RPMI7951 (cell line): ENCODE results near the gene RGPD3. TPM values are rescaled to one million over a fixed set of nuclear protein-coding genes. Genes with fewer than 3 reads are reported as not detected.
"Not testable (repeated sequence)": the region's sequence is repeated elsewhere in the genome, so short reads cannot be mapped to it uniquely, and the experiment has no call there.

Source experiments
- DNase-seq: peaks from one replicate; pipeline ENCODE4 v3.0.0-alpha.2; 2012; ENCODE audit warnings: low read depth
- total RNA-seq: library from RNA; depleted of rRNA; stranded (reverse); fragments of >200 nt; shearing (Covaris generic); gene quantifications from 2 replicates; pipeline ENCODE4 v1.2.3, GENCODE V29; 2014

RGPD3 gene
- total RNA-seq, 1 experiment from 2014 or later: 0.12 TPM

DNA sequence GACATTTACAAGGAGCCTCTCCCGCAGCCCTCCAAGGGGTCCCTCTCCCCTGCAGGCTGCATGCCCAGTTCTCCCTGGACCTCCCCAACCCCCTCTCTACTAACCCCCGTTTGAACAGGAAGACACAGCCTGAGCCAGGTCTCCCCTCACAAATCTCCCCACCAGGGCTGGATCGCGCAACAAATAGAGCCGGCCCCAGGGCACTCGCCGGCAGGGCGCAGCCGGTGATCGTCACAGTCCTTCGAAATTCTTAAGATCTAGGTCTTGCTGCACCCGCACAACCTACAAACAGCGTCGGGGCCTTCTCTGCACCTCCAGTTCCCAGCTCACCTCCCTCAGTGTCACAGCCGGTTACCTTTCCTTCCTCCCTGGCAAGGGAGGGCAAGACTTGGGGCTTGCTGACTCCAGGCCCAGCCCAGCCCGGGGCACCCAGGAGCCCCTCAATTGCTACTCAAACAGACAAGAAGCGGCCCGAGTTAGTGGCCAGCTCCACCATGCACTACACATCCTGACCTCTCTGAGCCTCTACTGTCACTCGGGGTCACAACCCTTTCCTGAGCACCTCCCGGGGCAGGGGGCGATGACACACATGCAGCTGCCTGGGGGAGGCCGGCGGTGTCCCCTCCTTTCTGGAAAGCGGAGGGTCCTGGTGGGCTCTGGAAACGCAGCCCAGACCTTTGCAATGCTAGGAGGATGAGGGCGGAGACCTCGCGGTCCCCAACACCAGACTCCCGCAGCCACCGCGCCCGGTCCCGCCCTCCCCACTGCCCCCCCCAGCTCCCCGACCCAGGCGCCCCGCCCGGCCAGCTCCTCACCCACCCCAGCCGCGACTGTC, 18.6 kb upstream of the RGPD3 start, which contains the start of gene CD8B2:
CD8B2 (plus strand) TSS at position 814 of the 835 bp plus-strand sequence. CDS start 63 bp downstream, outside the sequence.
- DNase-seq: not testable (repeated sequence)

DNA sequence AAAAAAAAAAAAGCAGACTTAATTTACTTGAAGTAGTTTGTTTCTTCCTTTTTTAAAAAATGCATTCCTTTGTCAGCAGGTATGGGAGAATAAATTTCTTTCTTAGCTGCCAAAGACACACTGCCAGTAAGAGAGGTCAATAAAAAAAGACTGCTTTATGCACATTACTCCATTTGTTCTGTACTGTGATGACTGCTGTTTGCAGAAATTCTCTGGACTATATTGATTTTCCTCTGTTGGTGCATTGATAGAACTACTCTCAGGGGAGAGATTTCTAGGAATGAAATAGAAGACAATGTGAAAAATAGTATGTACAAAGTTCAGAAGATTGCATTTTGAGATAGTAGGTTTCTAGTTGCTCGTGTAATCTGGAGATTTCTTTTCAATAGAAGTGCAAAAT, 11.3 kb upstream of the RGPD3 start:
- DNase-seq: not testable (repeated sequence)

DNA sequence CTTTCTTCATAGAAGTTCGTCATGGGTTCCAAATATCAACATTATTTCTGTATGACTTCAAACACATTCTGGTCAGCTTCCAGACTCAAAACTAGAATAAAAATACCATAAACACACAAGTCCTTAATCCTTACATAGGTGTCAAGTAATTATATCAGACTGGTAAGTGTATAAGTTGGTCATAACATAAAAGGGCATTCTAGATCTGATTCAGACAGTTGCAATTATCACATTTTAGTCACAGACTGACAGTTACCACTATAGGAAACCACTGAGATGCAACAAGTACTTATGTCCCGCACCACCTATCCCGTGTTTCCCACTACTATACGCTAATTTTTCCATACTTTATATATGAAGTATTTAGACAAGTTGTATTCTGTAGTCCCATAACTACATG, 9.4 kb upstream of the RGPD3 start:
- DNase-seq: not testable (repeated sequence)

DNA sequence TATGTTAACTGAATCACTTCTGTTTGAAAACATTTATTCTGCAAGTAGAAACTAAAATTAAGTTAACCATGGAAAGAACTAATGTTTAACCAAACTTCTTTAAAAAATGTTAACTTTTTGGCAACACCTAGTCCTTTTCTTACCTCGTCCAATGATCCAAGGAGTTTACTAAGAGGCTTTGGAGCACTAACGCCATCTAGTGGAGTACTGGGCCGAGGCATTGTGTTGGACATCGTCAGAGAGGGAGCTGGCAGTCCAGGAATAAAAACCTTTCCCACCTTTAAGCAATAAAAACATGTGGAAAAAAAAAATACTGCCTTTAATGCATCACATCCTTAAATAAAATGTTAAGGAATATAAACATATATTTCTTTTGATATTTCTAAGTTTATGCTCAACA, 2.4 kb upstream of the RGPD3 start:
- DNase-seq: not testable (repeated sequence)

DNA sequence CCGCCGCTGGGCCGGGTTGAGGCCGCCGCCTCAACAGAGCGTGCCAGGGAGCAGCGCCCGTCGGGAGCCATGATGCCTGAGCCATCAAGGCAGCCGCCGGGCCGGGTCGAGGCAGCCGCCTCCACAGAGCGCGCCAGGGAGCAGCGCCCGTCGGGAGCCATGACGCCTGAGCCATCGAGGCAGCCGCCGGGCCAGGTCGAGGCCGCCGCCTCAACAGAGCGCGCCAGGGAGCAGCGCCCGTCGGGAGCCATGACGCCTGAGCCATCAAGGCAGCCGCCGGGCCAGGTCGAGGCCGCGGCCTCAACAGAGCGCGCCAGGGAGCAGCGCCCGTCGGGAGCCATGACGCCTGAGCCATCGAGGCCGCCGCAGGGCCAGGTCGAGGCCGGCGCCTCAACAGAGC, 697 bp downstream of the RGPD3 start:
- DNase-seq: not testable (repeated sequence)

DNA sequence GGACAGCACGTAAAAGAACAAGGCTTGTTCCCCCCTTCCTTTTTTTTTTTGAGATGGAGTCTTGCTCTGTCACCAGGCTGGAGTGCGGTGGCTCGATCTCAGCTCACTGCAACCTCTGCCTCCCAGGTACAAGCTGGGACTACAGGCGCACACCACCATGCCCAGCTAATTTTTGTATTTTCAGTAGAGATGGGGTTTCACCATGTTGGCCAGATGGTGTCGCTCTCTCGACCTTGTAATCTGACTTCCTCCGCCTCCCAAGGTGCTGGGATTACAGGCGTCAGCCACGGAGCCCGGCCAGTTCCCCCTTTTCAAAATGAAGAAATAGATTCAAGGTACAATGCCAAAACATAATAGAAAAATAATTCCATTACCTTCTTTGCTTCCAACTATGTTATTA, 6.3 kb downstream of the RGPD3 start:
- DNase-seq: not testable (repeated sequence)

DNA sequence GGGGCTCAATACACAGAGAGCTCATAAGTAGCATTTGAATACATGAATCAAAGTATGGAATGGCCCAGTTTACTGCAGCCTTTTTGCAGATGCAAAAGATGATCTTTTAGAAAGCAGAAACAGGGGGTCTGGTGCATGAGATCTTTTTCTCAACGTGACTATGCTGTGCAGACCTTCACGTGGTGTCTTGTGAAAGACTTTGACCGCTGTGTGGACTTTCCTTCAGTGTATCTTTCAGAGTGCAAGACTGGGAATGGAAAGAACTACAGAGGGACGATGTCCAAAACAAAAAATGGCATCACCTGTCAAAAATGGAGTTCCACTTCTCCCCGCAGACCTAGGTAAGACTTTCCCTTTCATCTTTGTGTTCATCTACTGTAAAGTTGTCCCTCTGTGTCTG, 77.5 kb downstream of the RGPD3 start:
- DNase-seq: not testable (repeated sequence)

DNA sequence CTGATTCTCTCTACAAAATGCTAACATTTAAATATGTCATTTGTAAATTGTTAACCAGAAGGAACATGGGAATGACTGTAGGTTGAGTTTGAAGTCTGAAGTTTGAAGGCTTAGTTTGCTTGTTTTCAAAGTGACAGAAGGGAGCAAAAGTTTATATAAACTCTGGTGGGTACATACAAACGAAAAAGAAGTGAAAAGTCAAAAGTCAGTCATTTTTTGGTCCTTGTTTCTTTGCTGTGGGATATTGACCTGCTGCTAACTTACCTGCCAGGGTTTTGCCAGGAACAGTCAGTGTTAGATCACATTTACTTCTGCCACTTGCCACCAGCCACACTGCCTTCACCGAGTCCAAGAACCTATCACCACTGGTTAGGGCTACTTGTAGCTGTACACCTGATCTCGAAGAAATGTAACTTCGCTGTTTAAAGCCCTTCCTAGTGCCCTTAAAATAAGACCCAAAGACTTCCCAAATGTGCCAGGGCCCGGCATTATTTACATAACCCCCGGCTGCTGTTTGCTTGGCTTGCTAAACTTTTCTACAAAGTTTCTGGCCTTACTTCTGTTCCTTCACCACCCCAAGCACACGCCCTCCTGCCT, 79.3 kb downstream of the RGPD3 start:
- not testable (repeated sequence) for DNase-seq

DNA sequence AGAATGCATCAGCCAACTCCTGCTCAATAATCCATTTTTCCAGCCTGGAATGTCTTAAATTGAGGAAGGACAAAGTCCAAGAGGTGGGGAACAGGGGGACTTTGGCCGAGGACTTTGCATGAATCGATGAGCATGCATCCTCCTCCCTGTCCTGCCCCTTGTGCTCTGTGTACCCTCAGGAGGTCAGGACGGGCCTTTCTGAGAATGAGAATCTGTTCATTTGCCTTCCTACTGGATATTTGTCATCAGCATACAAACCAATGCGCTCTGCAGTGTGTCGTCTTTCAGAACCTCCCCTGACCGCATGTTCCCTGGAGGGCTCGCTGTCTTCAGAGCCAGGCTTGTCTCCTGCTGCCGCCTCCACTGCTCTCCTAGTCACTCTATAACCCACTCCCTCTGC, 83.7 kb downstream of the RGPD3 start:
- not testable (repeated sequence) for DNase-seq

DNA sequence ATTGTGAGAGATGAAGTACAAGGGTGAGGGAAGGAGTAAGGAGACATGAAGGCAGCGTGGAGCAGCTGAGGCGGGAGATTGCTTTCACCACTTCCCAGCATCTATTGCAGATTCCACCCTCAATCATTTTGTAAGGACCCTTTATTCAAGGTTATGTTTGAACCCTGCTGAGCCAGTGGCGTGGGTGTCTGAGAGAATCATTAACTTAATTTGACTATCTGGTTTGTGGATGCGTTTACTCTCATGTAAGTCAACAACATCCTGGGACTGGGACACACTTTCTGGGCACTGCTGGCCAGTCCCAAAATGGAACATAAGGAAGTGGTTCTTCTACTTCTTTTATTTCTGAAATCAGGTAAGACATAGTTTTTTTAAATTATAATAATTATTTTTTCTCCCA, 86.3 kb downstream of the RGPD3 start:
- not testable (repeated sequence) for DNase-seq

DNA sequence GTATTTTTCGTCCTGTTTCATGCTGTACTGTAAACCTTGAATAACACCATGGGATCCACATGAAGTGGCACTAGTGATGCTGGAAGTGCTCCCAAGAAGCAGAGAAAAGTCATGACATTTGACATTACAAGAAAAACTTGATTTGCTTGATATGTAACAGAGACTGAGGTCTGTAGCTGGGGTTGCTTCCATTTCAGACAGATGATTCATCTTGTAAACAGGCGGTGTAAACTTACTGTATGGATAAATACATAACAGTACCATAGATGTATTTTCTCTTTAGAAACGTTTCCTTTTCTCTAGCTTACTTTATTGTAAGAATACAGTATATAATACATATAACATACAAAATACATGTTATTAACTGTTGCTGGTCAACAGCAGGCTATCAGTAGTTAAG, 88.6 kb downstream of the RGPD3 start:
- DNase-seq: not testable (repeated sequence)

DNA sequence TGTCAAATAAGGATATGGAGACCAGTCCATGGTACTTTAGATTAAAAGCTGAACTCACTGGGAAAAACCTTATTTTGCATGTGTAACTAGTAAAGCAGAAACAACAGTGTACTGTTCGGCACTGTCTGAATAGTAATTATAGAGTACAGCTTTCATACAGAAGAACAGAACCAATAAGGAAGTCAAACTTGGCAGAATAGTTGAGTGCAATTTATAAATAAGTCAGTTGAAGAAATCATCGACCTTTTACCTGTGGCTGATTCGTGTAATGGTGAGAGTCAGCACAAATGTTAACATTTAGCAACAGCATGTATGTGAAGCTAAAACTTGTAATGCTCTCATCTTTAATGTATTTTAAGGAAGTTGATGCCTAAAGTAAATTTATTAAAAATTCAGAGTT, 99.0 kb downstream of the RGPD3 start:
- DNase-seq: not testable (repeated sequence)

DNA sequence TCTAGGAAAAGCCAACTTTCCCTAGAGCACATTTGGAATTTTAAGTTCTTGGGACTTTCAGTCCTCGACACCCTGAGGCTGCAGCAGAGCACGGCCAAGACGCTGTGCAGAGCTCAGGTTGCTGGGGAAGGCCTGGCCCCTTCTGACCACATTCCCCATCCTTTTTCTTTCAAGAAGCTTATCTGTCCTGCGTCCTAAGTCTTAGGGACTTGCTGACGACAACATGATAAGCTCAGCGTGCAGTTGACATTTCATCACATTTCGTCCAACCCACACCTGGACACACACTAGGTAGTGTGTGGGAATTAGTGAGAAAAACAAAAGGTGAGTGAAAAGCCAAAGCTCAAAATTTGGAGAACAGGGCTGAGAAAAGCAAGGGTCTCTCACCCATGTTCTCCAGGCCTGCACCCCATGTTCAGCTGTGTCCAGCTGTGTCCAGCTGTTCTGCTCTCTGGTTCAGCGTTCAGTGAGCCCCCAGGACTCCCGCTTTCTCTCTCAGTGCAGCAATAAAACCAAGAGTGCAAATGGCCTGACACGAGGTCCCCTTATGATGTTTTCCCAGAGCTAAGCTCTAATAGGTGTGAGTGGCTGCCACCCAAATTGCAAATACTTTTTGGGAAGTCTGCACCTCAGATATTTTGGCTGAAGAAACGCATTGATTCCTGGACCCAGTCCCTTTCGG, 101.9 kb downstream of the RGPD3 start:
- no peak for DNase-seq

DNA sequence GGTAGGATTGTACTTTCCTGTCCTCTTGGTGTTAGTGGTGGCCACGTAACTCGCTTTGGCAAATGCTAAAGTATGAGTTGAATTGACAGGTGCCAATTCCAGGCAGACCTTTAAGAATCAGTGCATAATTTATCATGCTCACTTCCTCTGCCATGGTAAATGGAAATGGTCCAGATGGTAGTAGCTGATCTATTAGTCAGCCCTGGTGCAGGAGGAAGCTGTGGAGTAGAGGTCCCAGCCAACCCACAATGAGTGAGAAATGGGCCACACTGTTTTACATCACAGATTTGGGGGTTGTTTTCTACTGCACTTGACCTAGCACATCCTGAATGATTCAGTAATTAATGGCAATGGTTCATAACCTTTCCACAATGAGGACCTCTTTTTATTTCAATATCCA, 104.4 kb downstream of the RGPD3 start:
- no peak for DNase-seq

DNA sequence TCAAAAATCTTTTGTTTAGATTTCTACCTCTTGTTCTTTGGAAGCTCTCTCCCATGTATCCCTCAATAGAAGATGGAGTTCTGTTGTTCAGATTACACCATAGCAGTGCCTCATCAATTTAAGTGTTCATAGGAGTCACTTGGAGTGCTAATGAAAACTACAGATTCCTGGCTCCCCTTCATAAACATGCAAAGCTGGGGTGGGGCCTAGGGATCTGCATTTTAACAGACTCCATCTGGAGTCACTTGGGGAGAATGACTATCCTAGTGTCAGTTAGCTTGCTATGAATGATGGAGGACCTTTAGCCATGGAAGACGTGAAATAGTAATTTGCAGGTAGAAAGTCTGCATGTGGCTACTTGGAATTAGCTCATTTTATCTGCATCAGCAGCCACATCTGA, 105.4 kb downstream of the RGPD3 start:
- DNase-seq: no peak

DNA sequence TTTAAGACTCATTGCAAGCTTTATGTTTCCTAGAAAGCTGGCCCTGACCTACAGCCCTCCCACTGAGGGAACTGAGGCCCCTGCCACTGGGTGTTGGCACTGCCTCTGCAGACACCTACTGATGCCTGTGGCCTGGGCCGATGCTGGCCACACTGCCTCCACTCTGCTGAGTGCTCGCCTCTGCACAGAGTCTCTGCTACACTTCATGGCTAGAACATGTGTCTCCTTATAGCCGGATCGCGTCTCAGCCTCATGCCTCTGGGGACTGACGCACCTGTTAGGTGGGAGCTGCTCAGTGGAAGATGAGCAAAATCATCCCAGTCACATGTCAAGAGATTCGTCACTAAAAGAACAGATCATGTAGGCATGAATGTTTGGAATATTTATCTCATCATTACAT, 108.7 kb downstream of the RGPD3 start:
- DNase-seq: no peak

DNA sequence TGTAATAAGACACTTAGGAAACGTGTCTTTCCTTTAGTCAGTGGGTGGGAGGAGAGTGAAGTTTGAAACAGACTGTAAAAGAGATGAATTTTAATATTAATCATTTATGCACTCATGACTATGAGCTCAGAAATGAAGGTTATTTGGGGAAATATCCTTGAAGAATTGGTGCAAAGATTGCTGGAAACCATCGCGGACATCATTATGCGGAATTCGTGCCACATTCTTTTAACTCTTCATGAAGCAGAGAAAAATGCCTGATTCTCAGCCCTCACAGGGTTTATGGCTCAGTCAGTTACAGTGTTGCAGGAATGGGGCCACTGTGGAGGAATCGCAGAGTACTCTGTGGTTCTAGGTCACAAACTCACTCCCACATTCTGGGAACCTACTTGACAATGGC, 109.7 kb downstream of the RGPD3 start:
- DNase-seq: no peak

DNA sequence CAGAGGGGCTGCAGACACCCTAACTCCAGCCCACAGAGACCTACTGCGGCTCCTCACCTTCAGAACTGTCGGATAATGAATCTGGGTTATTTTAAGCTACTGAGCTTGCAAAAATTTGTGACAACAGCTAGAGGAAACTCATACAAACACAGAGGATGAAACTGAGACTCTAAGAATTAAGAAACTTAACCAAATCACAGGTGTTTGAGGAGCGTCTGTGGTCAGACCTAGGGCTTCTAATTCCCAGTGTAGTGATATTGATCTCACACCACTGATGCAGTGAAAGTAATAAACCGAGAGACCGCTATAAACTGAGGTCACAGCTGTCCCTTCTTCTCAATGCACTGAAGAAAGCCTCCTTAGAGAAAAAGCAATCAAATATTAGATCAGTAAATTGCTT, 110.1 kb downstream of the RGPD3 start:
- no peak for DNase-seq

DNA sequence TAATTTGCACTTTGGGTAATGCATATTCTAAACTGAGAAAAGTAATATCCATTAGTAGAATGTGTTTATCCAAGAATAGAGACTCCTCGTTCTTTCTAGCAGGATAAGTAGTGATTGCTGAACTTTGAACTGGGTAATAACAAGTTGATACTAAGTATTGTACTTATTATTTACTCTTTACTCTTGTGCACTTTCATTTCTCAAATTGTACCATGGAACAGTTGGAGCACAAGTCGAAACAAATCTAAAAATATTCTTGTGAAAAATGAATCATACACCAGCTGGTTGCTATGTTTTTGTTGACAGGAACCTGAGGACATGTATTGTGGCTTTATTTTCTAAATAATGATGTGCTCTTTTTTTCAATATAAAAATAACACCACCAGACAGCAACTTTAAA, 111.9 kb downstream of the RGPD3 start:
- DNase-seq: no peak

DNA sequence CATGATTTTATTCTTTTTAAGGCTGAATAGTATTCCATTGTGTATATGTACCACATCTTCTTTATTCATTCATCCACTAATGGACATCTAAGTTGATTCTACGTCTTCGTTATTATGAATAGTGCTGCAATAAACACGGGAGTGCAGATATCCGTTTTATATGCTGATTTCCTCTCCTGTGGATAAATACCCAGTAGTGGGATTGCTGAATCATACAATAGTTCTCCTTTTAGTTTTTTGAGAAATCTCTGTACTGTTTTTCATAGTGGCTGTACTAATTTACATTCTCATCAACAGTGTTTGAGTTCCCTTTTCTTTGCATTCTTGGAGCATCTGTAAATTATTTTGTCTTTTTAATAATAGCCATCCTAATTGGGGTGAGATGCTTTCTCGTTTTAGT, 114.5 kb downstream of the RGPD3 start:
- no peak for DNase-seq

DNA sequence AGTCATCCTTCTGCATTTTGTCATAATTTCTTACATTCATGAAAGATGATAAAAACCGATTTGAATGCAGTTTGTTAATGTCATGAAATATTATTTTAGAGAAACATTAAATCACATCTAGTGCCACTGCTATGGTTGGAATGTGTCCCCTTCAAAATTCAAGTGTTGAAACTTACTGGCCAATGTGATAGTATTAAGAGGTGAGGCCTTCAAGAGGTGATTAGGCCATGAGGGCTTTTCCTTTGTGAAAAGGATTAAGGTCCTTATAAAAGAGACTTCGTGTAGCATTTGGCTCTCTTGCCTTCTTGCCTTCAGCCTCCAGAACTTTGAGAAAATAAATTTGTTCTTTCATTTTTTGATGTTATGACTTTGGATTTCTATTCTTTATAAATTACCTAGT, 117.2 kb downstream of the RGPD3 start:
- no peak for DNase-seq

DNA sequence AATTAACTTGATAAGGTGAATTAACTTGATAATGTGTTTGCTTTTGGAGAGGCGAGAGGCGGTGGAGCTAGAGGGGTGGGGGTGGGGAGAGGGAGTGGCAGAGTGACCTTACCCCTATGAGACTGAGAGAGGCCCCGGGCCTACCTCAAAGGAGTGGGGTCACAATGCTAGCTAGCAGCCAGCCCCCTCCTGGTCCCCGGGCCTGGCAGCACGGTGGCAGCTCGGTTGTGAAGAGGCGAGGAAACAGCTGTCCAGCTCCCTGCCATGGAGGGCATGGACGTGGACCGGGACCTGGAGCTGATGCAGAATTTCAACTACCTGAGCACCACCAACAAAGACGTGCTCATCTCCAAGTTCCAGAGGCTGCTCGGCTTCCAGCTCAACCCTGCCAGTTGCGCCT, 123.9 kb downstream of the RGPD3 start:
- DNase-seq: no peak

DNA sequence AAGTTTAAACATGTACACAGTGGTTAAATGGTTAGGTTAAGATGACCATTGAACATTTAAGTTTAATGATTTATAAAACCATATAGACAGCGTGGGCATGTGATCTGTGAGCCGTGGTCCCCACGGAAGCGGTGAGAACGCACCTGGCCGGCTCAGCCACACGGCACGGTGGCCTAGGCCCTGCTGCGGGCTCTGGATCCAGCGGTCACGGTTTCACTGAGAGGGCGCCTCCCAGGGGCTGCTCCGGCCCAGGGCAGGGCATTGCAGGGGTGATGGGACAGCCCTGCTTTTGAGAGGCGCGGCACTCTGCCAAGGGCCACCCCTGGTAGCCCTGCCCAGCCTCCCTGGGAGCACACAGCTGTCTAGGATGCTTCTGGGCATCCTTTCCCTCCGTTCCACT, 124.9 kb downstream of the RGPD3 start:
- no peak for DNase-seq
